SKM-1 (cell line): ENCODE data around the gene METTL17.
"Not testable (repeated sequence)": the region's sequence is repeated elsewhere in the genome, so short reads cannot be mapped to it uniquely, and the experiment has no call there.

Source experiments
- DNase-seq: peaks from one replicate; lab custom pipeline; 2025; ENCODE audit not compliant: unreplicated experiment; lab: John Stamatoyannopoulos, UW

The METTL17 gene

DNA sequence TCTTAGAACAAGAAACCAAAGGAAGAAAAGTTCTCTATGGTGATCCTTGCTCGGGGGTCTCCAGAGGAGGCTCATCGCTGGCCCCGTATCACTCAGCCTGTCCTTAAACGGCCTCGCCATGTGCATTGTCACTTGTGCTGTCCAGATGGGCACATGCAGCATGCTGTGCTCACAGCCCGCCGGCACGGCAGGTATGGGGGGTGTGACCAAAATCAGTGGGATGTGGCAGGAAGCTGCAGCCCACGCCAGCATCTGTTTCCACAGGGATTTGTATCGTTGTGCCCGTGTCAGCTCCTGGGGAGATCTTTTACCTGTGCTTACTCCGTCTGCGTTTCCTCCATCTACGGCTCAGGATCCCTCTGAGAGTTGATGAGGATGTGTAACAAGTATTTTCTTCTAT lies 6.7 kb downstream of the METTL17 start:
- DNase-seq = no peak

DNA sequence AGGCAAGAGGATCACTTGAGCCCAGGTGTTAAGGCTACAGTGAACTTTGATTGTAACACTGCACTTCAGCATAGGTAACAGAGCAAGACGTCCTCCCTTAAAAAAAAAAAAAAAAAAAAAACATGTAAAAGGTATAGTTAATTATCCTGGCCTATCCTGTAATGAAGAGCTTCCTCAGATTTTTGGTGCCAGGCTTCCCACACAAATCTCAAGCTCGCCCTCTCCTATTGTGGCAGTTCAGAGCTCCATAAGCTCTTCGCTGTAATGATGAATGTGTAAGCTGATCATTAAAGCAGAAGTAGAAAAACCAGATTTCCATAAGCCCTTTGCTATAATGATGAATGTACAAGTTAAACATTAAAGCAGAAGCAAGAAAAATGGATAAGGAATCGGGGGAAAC lies 7.3 kb downstream of the METTL17 start:
- DNase-seq = no peak

DNA sequence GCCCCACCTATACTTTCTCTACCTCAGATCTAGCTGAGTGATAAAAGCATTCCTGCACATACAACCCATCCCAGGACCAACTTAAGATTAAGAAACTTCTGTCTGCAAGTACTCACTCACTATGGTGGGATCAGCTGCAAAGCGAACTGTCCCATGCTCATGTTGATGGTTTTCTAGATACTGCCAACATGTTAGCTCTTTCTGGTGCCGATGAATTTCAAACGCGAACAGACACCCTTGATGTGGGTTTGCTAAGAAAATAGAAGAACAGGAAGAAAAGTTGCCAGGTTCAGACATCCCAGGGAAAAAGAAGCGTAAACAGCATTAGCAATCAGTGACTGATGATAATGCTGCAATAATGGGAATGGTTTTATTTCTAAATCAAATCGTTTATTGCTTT lies 7.8 kb downstream of the METTL17 start:
- no peak for DNase-seq

DNA sequence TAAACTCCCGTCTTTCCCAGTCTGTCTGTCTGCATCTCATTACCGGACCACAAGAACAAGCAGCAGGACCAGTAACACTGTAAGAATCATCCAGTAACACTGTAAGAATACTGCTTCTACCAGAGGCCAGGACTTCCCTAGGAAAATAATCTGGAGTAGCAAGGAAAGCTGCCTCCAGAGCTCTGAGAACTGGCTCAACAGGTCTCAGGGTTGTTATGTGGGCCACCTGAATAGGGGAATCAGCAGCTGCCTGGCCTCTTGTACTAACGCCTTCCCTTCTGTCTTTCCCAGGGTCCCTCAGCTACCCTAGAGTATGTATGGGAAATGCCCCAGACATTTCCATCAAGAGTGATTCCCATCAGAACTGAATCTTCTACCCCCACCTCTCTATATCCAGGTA lies 8.4 kb downstream of the METTL17 start:
- no peak for DNase-seq

DNA sequence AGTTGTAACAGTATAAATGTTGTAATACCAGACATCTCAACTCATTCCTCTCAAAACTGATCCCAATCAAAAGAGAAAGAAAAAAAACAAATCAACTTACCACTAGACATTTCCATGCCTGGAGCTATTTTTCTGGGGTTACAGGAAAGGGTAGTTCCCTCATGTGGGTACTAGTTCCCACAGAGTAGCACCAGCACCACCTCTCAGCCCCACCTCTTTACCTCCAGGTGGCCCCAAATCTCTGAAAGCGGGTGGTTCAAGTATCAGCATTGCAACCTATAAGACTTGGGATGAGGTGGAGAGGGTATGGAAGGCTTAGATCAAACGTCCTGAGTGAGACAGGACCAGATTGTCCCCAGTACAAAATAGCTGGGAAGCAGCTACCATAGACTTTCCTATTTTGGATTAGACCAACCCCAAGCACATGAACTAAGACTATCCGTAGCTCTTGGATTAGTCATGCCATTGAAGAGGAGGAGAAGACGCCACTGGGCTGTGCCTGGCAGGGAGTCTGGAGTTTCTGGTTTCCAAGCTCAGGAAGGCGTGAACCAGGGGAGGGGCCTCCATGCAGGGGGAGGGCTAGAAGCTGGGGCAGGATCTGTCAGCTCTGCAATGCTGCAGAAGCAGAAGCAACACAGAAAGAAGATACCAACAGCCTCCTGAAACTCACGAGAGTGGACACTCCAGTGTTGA lies 9.0 kb downstream of the METTL17 start, which contains the start of gene SLC39A2:
Gene SLC39A2, plus strand, starts transcription at position 620 of the 693 bp plus-strand sequence. CDS start 154 bp downstream, outside the sequence.
- DNase-seq = no peak

DNA sequence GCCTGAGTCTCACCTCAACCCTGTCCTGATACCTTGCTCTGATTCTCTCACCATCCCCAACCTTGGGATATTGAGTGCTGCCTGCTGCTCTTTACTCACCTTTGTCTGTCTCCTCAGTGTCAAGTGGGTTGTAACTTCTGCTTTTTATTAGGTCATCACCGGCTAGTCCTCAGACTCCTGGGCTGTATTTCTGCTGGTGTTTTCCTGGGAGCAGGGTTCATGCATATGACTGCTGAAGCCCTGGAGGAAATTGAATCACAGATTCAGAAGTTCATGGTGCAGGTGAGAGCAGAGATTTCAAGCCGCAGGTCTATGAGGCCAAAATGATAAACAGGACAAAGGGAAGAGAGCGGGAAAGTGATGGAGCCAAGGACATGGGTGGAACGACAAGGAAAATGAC lies 9.8 kb downstream of the METTL17 start:
- DNase-seq = no peak

DNA sequence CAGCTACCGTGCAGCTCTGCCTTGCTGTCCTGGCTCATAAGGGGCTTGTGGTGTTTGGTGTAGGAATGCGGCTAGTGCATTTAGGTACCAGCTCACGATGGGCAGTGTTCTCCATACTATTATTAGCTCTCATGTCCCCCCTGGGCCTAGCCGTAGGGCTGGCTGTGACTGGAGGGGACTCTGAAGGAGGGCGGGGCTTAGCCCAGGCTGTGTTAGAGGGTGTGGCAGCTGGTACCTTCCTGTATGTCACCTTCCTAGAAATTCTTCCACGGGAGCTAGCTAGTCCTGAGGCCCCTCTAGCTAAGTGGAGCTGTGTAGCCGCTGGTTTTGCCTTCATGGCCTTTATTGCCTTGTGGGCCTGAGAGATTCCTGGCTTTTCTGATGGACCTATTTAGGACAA lies 11.4 kb downstream of the METTL17 start:
- no peak for DNase-seq

DNA sequence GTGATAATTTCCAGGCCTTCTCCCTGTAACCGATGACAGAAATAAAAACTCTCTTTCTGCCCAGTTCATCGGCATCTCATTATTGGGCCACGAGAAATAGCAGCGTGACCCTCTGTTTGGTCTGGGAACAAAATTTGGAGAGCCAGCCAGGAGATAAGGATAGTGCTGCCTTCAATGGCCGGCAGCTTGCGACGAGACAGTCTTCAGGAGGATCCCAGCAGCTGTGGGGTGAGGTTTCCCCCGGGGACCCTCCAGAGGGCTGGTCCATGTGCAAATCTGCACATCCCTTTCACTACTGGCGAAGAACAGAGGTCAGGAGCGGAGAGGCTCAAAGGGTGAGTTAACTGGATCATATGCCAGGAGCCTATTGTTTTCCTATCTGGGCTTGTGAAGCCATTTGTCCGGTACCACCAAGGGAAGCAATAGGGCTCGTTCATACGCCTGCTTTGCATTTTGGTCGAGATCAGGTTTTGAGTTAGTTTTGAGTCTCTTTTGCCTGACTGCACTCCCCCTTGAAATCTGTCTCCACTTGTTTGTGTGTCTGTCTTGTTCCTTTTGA lies 14.1 kb downstream of the METTL17 start:
- no peak for DNase-seq

DNA sequence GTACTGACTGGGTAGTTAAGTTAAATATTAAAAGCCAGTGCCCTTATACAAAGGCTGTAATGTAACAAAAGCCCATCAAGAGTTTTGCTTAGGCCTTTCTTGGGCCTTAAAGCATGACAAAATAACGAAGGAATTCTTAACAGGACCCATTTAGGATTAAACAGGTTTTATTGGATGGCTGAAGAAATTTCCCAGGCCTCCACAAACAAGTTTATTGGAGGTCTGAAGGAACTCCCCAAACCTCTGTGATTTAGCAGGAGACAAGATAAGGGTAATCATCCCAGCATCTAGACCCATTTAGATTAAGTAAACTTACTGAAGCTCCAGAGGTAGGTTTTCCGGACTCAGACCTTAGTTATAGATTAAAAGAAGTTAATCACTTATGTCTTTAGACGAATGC lies 19.9 kb downstream of the METTL17 start:
- DNase-seq = not testable (repeated sequence)

DNA sequence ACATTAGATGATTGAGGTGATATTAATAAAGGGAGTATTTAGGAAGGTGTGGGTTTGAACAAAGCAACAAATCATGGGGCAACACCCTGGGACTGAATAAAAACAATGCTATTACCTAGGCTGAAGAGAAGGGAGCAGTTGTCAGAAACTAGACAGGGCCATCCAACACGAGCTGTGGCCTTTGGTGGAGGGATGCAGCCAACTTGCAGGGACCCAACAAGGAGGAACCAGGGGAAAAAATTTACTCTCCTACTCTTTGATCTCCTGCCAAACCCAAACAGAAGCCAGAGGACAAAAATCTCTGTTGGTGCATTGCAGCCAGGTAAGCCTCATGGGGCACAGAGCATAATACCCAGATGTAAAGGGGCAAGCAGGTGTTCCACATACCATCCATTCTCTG lies 21.4 kb downstream of the METTL17 start:
- no peak for DNase-seq

DNA sequence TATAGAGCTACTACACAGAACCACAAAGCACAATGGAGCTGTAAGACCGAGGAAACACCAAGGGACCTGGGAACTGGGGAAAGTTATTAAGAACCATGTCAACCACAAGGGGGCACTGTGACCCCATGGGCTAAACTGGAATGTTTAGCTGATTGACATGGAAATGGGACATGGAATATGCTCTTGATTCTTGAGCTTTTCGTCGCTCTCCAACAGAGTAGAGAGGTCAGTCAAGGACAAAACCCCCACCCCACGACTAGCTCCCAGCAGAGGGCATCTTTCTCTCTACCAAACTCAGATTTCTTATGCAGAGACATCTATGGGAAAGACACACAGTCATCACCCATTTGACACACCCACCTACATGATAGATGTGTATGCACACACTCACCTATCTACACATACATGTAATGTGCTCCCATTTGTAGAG lies 25.0 kb downstream of the METTL17 start:
- peak; percentile 36 for DNase-seq

DNA sequence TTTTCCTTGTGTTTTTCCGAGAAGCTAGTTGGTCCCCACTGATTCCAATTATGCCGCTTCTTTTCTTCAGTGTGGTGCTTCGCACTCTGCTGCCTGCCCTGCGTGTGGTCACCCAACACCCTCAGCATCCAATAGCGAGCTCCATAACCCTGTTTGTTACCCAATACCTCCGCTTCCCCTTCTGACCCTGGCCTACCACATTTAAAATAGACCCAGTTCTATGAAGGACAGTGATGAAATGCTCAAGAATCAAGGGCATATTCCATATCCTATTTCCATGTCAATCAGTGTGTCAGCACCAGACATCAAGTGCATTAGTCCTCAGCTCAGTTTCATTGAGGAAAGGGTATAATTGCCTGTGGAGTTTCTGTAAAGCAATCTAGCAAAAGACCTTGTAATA lies 25.5 kb downstream of the METTL17 start:
- peak; percentile 39 for DNase-seq

DNA sequence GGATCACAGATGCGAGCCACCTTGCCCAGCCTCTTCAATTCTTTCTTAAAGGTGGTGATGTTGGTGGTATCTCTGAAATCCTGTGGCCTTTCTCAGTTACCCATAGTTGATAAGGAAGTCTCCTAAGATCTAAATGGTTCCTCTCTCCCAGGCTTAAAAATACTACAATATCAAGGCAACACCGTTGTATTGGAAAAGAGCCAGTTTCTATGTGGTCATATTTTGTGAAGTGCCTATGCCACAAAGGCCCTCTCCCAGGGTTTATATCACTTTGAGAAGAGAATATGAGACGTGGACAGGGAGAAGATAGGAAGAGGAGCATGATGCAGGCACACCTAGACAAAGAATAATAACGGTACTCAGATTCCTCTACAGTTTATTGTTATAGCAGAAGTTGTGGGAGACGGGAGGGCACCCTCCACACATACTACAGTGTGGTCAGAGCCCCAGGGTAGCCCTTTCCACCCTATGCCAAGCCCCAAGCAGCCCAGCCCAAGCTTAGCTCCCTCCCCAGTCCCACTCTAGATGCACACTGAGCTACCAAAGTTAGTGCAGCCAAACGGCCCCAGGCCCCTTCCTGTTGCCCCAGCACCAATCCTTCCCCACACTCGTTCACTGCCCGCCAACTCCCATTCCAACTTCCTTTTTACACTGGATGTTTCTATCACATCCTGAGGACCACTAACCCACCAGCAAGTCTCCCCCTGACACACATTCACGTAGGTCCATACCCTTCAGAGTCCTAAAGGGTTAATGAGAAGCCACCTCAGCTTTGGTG lies 26.8 kb downstream of the METTL17 start:
- DNase-seq = no peak

DNA sequence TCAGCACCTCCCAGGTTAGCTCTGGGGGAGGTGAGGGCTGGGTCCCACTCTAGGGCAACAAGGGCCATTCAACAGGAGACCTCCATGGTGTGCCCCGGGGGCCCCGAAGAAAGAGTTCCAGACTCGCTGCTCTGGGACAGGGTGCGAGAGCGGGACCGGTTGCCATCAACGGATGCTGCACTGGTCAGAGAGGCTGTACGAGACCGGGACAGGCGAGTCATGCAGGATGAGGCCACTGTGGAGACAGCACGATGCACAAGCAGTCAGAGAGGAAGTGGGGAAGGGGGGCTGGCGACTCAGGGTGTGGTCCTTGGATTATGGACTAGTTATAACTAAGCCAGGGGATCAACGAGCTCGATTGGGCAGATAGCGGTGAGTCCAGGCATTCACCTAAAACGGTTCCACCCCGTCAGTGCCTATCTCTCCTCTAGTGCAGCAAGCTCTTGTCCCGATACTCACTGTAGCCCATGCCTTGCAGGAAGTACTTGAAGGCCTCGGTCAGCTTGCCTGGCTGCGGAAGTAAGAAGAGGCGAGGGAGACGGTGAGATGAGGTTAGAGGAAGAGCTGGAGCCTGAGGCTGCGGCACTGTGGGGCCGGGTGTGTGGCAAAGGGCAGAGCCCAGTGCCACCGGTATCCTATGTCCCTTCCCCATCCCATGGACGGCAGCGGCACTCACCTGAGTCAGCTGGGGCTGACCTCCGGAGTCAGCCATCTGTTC lies 27.9 kb downstream of the METTL17 start:
- no peak for DNase-seq

DNA sequence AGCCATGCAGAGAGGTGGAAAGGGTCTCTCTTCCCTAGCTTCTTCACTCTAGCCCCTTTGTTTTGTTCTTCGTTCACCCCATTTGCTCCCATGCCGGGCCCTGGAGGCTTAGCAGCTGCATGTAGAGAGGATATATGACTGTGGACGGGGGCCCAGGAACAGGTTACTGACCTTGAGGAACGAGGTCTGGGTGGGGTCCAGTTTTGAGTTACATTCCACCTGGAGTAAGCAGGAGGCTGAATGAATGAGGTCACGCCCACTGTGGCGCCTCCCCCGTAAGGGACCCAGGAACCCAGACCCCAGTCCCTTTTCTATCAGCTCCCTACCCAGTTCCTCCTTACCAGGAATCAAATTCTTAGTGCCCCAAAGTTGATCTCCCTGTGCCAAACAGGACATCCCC lies 28.5 kb downstream of the METTL17 start:
- no peak for DNase-seq

DNA sequence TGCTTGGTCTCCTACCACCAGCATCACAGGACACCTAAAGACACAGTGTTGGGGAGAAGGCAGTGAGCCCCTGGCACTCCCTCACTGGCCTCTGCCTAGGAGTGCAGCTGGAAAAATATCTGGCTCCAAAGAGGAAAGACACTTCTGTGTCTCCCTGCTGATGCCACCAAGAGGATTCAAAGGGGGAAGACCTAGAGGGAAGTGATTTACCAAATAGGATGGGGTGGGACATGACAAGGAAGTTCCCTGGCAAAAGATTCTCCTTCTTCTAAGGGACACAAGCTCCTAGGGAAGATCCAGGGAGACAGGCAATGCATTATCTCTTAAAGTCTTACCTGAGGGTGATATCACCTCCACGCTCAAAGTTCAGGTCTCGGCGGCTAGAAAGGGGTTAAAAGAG lies 29.0 kb downstream of the METTL17 start:
- DNase-seq = no peak

DNA sequence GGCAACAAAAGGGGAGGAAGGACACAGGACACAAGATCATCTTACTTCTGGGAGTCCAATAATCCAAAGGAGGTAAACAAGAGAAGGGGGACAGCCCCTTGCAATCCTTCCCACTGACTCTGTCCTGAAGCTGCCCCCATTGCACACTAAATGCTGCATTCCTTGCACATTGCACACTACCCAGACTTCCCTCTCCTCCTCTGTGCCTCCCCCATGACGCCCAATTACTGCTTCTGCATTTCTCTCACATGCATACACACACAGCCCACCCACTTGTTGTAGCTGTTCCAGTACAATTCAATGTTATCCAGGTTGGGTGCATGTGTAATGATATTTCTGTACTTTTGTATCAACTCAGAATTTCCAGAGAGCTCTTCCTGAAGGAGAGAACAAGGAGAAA lies 29.6 kb downstream of the METTL17 start:
- DNase-seq = no peak

DNA sequence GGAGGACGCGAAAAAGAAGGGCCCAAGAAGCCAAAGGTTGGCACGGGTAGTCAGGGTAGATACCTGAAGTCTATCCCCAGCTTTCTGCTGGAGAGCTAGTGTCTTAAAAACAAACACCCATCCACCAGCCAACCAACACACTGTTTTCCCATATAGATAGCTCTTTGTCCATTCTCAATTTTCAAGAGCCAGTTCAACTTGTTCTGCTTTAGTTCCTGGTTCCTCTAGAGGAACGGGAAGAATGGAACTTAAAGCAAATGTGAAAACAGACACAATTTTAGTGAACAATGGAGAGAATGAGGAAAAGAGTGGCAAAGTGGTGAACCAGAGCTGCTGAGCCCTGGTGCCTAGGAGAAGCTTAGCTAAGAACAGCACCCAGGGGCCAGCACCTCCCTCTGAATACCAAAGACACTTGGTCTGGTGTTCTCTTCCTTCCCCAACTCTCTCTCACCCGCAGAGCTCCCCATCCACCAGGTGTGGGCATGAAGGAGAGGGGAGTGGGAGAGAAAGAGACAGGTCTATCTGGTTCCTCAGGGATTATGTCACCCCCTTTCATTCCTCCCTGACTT lies 31.3 kb downstream of the METTL17 start:
- DNase-seq = no peak

DNA sequence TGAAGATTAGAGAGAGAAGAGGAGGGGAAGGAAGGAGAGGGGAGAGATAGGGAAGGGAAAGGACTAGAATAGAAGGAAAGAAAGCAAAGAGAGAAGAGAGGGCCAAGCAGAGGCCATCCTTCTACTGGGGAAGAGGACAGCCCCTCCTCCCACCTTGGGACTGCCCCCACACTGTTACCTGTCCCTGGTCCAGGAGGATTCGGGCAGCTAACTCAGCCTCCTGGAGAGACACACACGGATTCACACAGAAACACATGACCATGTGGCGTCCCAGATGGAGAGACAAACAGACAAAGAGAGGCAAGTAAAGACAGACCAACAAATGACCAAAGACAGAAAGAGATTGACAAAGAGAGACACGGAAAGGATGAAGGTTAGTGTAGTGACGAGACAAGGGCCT lies 32.9 kb downstream of the METTL17 start:
- DNase-seq = no peak

DNA sequence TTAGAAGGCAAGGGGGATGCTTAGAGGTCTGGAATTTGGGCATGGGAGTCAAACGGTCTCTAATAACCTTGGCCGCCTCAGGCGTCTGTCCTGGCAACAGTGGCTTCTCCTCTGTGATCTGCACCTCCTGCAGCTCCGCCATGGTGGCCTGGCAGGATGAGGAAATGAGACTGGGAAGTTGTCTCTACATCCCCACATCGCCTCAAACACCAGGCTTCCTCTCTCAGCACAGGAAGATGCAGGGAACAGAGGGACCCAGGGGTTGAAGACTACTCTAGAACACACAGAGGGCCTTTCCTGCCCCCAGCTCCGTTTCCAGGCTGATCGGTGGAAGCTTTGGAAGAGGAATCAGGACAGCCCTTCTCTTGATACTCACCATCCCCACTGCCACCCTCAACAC lies 33.4 kb downstream of the METTL17 start:
- no peak for DNase-seq
